ENCODE measurements around the gene ZNF576. TPM values are rescaled to one million over a fixed set of nuclear protein-coding genes. Genes with fewer than 3 reads are reported as not detected.
"Not testable (repeated sequence)": the region's sequence is repeated elsewhere in the genome, so short reads cannot be mapped to it uniquely, and the experiment has no call there.

Gene ZNF576
- total RNA-seq, 1 donor from 2014 or later, result 19.2 TPM

GRCh38 chr19:43644181-43644580 is 47.8 kb downstream of the ZNF576 start:
- intact Hi-C loops (cut with micrococcal nuclease), result no loop called here

GRCh38 chr19:43648633-43649032 is 52.2 kb downstream of the ZNF576 start:
- intact Hi-C loops (cut with micrococcal nuclease), result no loop called here

- intact Hi-C loops (cut with micrococcal nuclease), result no loop called here
Measured at GRCh38 chr19:43649514-43649913, 53.1 kb downstream of the ZNF576 start.

GRCh38 chr19:43650276-43650675 is 53.9 kb downstream of the ZNF576 start:
- intact Hi-C loops (cut with micrococcal nuclease), result not testable (repeated sequence)

Other genes with a start within 250 kb of the ZNF576 start
- gene CD177, start 242.9 kb upstream of the ZNF576 start, total RNA-seq, result not detected in 2 replicates
- not detected in 2 replicates for gene TEX101, start 181.7 kb upstream of the ZNF576 start, total RNA-seq
- 0.81 and 0.85 TPM in 2 replicates for gene LYPD3, start 131.0 kb upstream of the ZNF576 start, total RNA-seq
- 23.8 and 24.5 TPM in 2 replicates for gene PHLDB3, start 91.8 kb upstream of the ZNF576 start, total RNA-seq
- 62.8 and 64.6 TPM in 2 replicates for gene ETHE1, start 69.4 kb upstream of the ZNF576 start, total RNA-seq
- 4.2 and 4.4 TPM in 2 replicates for gene ZNF575, start 63.4 kb upstream of the ZNF576 start, total RNA-seq
- gene XRCC1, start 21.1 kb upstream of the ZNF576 start, total RNA-seq, result 28.6 and 30.5 TPM in 2 replicates
- gene PINLYP, start 20.8 kb upstream of the ZNF576 start, total RNA-seq, result 3.8 and 4.1 TPM in 2 replicates
- gene IRGQ, start 461 bp upstream of the ZNF576 start, total RNA-seq, result 22.0 and 23.1 TPM in 2 replicates
- 0.37 and 0.41 TPM in 2 replicates for gene SRRM5, start 15.5 kb downstream of the ZNF576 start, total RNA-seq
- gene ZNF428, start 23.0 kb downstream of the ZNF576 start, total RNA-seq, result 23.9 and 27.6 TPM in 2 replicates
- 0.32 and 0.34 TPM in 2 replicates for gene CADM4, start 43.3 kb downstream of the ZNF576 start, total RNA-seq
- gene PLAUR, start 73.6 kb downstream of the ZNF576 start, total RNA-seq, result 19.7 and 21.6 TPM in 2 replicates
- not detected in 2 replicates for gene IRGC, start 119.5 kb downstream of the ZNF576 start, total RNA-seq
- 77.2 and 82.8 TPM in 2 replicates for gene SMG9, start 158.4 kb downstream of the ZNF576 start, total RNA-seq
- gene KCNN4, start 184.4 kb downstream of the ZNF576 start, total RNA-seq, result 82.9 and 87.8 TPM in 2 replicates
- gene LYPD5, start 205.9 kb downstream of the ZNF576 start, total RNA-seq, result 0.54 and 0.71 TPM in 2 replicates
- gene ZNF283, start 230.7 kb downstream of the ZNF576 start, total RNA-seq, result 5.8 and 7.0 TPM in 2 replicates